Naive thymus-derived CD4-positive, alpha-beta T cell (primary cell): ENCODE measurements around the gene LRRC61. TPM values are rescaled to one million over a fixed set of nuclear protein-coding genes. Genes with fewer than 3 reads are reported as not detected.
A peak's percentile ranks its signal among the peaks of the same experiment; 100 is the strongest.
"Not testable (repeated sequence)": the region's sequence is repeated elsewhere in the genome, so short reads cannot be mapped to it uniquely, and the experiment has no call there.

Experiments used
- ATAC-seq: fragments of 150-1000 bp; cut with Tn5 transposase; 2 replicates; pipeline ENCODE4 v1.10.0; 2021; ENCODE audit warnings: mild to moderate bottlenecking, moderate library complexity
- CTCF ChIA-PET: fragments of 350-600 bp; sonication (Branson Sonifier 250); formaldehyde crosslinking; loops from one replicate; lab custom pipeline; 2021; ENCODE audit warnings: antibody characterized with exemption; lab: Charles Lee
- POLR2A ChIA-PET: fragments of 350-600 bp; sonication (Branson Sonifier 250); formaldehyde crosslinking; loops from one replicate; lab custom pipeline; 2021; ENCODE audit warnings: antibody characterized with exemption, inconsistent platforms; lab: Charles Lee
- DNase-seq, 9 donors: peaks; one replicate each; pipeline versions ENCODE4 v3.0.0 to v3.0.0-alpha.2; 2020 to 2022; ENCODE audit warnings: mixed read lengths in 1 of 9
- H3K27ac ChIP-seq: one replicate; pipeline ENCODE4 v1.7.0; 2013; ENCODE audit warnings: mild to moderate bottlenecking, low read depth, low read length, moderate library complexity
- H3K27me3 ChIP-seq, 2 donors: one replicate each; pipeline ENCODE4 v1.7.0; 2013; ENCODE audit warnings: low read length in 2 of 2, mild to moderate bottlenecking in 2 of 2, moderate library complexity in 2 of 2; ENCODE audit not compliant: control insufficient read depth in 2 of 2, insufficient read depth in 2 of 2
- H3K36me3 ChIP-seq, 3 experiments: 1 replicate in 2 of 3; 2 replicates in 1 of 3; pipeline ENCODE4 v1.7.0; 2013; ENCODE audit warnings: low read length in 3 of 3, mild to moderate bottlenecking in 3 of 3, moderate library complexity in 1 of 3; ENCODE audit not compliant: insufficient read depth in 3 of 3, control insufficient read depth in 2 of 3
- H3K4me1 ChIP-seq, 2 donors: one replicate each; pipeline ENCODE4 v1.7.0; 2013; ENCODE audit warnings: low read length in 2 of 2, mild to moderate bottlenecking in 2 of 2, moderate library complexity in 1 of 2; ENCODE audit not compliant: control insufficient read depth in 2 of 2, insufficient read depth in 2 of 2
- H3K4me3 ChIP-seq: 2 replicates; pipeline ENCODE4 v1.7.0; 2013; ENCODE audit warnings: mild to moderate bottlenecking, low read length
- H3K9me3 ChIP-seq, 3 experiments: 1 replicate in 2 of 3; 2 replicates in 1 of 3; pipeline ENCODE4 v1.7.0; 2013; ENCODE audit warnings: low read length in 3 of 3; ENCODE audit not compliant: control insufficient read depth in 2 of 3
- H3K27ac Mint-ChIP-seq, 9 donors: one replicate each; pipeline ENCODE4 v1.8.0; 2020 to 2022; ENCODE audit warnings: mixed read lengths in 9 of 9, mild to moderate bottlenecking in 8 of 9, moderate library complexity in 5 of 9, inconsistent platforms in 2 of 9
- H3K27me3 Mint-ChIP-seq, 5 donors: one replicate each; pipeline ENCODE4 v1.8.0; 2021 to 2022; ENCODE audit warnings: mixed read lengths in 5 of 5, mild to moderate bottlenecking in 1 of 5
- H3K36me3 Mint-ChIP-seq, 5 donors: one replicate each; pipeline ENCODE4 v1.8.0; 2020 to 2022; ENCODE audit warnings: mixed read lengths in 5 of 5, mild to moderate bottlenecking in 3 of 5, inconsistent platforms in 1 of 5
- H3K4me1 Mint-ChIP-seq, 7 donors: one replicate each; pipeline ENCODE4 v1.8.0; 2020 to 2022; ENCODE audit warnings: mixed read lengths in 7 of 7, mild to moderate bottlenecking in 3 of 7, inconsistent platforms in 1 of 7
- H3K4me3 Mint-ChIP-seq, 10 donors: one replicate each; pipeline ENCODE4 v1.8.0; 2020 to 2022; ENCODE audit warnings: mild to moderate bottlenecking in 10 of 10, mixed read lengths in 10 of 10, moderate library complexity in 6 of 10, inconsistent platforms in 2 of 10
- H3K9me3 Mint-ChIP-seq, 11 donors: one replicate each; pipeline ENCODE4 v1.8.0; 2020 to 2022; ENCODE audit warnings: mixed read lengths in 11 of 11, mild to moderate bottlenecking in 4 of 11, inconsistent platforms in 1 of 11, moderate library complexity in 1 of 11
- intact Hi-C, 2 donors: fragments of 100-400 bp; cut with micrococcal nuclease; formaldehyde crosslinking; loops; one replicate each; pipeline ENCODE4 v1.15.1; 2023
- polyA plus RNA-seq, 2 donors: library from polyadenylated mRNA; unstranded; fragments of 300-500 nt; fragmentation: Illumina TruSeq; gene quantifications; one replicate each; pipeline ENCODE4 v1.2.3, GENCODE V29; 2021
- total RNA-seq, 6 experiments: library from RNA in 5 of 6; stranded (reverse) in 5 of 6; gene quantifications; 1 replicate in 5 of 6; 2 replicates in 1 of 6; pipeline ENCODE4 v1.2.3 and lab custom pipeline; 2021 to 2026

The LRRC61 gene
- total and polyA plus RNA-seq, 7 experiments from 2014 or later: 8.3 to 30.0 (median 13.8) TPM

- Mint-ChIP-seq H3K4me1 (peaks cover 8 to 24% (median 16%) of the 10 kb centered on the region in 7 donors), H3K27ac (no peak overlapping the region), H3K27me3 (no peaks in the 10 kb centered on the region), H3K9me3 (no peaks in the 10 kb centered on the region), H3K36me3 (peaks cover 0 to 8% (median 0%) of the 10 kb centered on the region in 5 donors), H3K4me3 (no peak overlapping the region)
- Histone ChIP-seq H3K9me3 (no peaks in the 10 kb centered on the region), H3K4me3 (no peak overlapping the region), H3K4me1 (peaks cover 4 to 5% of the 10 kb centered on the region in 2 donors), H3K27ac (no peak overlapping the region), H3K36me3 (peaks cover 0 to 4% (median 0%) of the 10 kb centered on the region in 3 experiments), H3K27me3 (no peaks in the 10 kb centered on the region)
- CTCF ChIA-PET: no interaction called here
- DNase-seq (no peak), ATAC-seq (no peak)
- POLR2A ChIA-PET: interaction anchor here (0.9 to 2.7 kb wide), 2 partner anchors 22 to 78 kb away, joined by 3 to 10 read pairs; a partner anchor contains a TSS
- intact Hi-C loops: no loop called here
Measured at GRCh38 chr7:150384406-150385301, 61.5 kb downstream of the LRRC61 start.

GRCh38 chr7:150385302-150385723 is 62.2 kb downstream of the LRRC61 start:
- Mint-ChIP-seq H3K36me3 (peaks cover 0 to 8% (median 0%) of the 10 kb centered on the region in 5 donors), H3K4me1 (peaks cover 2 to 18% (median 10%) of the 10 kb centered on the region in 7 donors), H3K27me3 (no peaks in the 10 kb centered on the region), H3K9me3 (no peaks in the 10 kb centered on the region), H3K4me3 (peak overlapping the region in 1 of 10 donors; percentile 29), H3K27ac (no peak overlapping the region)
- H3K9me3 ChIP-seq: no peaks in the 10 kb centered on the region
- DNase-seq (no peak), ATAC-seq (no peak)
- H3K27ac ChIP-seq: no peak overlapping the region
- no peak overlapping the region for H3K4me3 ChIP-seq
- H3K27me3 ChIP-seq: no peaks in the 10 kb centered on the region
- intact Hi-C loops: no loop called here
- H3K36me3 ChIP-seq: peaks cover 0 to 4% (median 0%) of the 10 kb centered on the region in 3 experiments
- POLR2A ChIA-PET: interaction anchor here (0.9 to 2.7 kb wide), 2 partner anchors 21 to 78 kb away, joined by 3 to 10 read pairs; a partner anchor contains a TSS
- CTCF ChIA-PET: interaction anchor here (0.9 kb wide), 1 partner anchor 12 kb away, joined by 3 read pairs; no protein-coding TSS in a partner anchor
- no peaks in the 10 kb centered on the region for H3K4me1 ChIP-seq

- H3K4me3 ChIP-seq, intact Hi-C loops, H3K4me1 ChIP-seq, H3K4me3 Mint-ChIP-seq, H3K27me3 ChIP-seq, H3K27ac ChIP-seq, H3K9me3 Mint-ChIP-seq, H3K27me3 Mint-ChIP-seq, DNase-seq, H3K27ac Mint-ChIP-seq, ATAC-seq, H3K9me3 ChIP-seq, H3K36me3 ChIP-seq: not testable (repeated sequence)
- peaks cover 0 to 12% (median 5%) of the 10 kb centered on the region in 7 donors for H3K4me1 Mint-ChIP-seq
- peaks cover 0 to 12% (median 3%) of the 10 kb centered on the region in 5 donors for H3K36me3 Mint-ChIP-seq
- ChIA-PET POLR2A (interaction anchor here (0.5 to 2.7 kb wide), 3 partner anchors 21 to 77 kb away, joined by 3 to 10 read pairs (median 3); a partner anchor contains a TSS), CTCF (interaction anchor here (0.9 kb wide), 1 partner anchor 11 kb away, joined by 3 read pairs; no protein-coding TSS in a partner anchor)
Measured at GRCh38 chr7:150385884-150386283, 62.7 kb downstream of the LRRC61 start.

Other genes with a start within 250 kb of the LRRC61 start
- 10 to 100 TPM in 3 of 5 experiments, 1 to 10 TPM in 2; 7.0 to 13.2 (median 10.6) TPM for gene ACTR3C, start 190 bp downstream of the LRRC61 start, total RNA-seq
- gene ACTR3C, start 190 bp downstream of the LRRC61 start, polyA plus RNA-seq: 1 to 10 TPM; 4.8 to 6.2 TPM
- gene RARRES2, start 18.3 kb downstream of the LRRC61 start, total RNA-seq: under 1 TPM in 1 of 5 experiments, not detected in 4; 0.38 TPM
- not detected for gene RARRES2, start 18.3 kb downstream of the LRRC61 start, polyA plus RNA-seq
- 100 to 1,000 TPM in 1 of 5 experiments, 10 to 100 TPM in 4; 68.5 to 103 (median 79.7) TPM for gene REPIN1, start 45.5 kb downstream of the LRRC61 start, total RNA-seq
- 10 to 100 TPM; 46.7 to 77.0 TPM for gene REPIN1, start 45.5 kb downstream of the LRRC61 start, polyA plus RNA-seq
- gene ZNF775, start 56.0 kb downstream of the LRRC61 start, total RNA-seq: 1 to 10 TPM; 1.1 to 5.7 (median 4.3) TPM
- 1 to 10 TPM; 3.3 to 7.4 TPM for gene ZNF775, start 56.0 kb downstream of the LRRC61 start, polyA plus RNA-seq
- gene GIMAP8, start 127.3 kb downstream of the LRRC61 start, total RNA-seq: 10 to 100 TPM; 13.8 to 69.7 (median 52.5) TPM
- 10 to 100 TPM; 26.0 to 56.5 TPM for gene GIMAP8, start 127.3 kb downstream of the LRRC61 start, polyA plus RNA-seq
- 100 to 1,000 TPM in 3 of 5 experiments, 10 to 100 TPM in 2; 66.3 to 555 (median 321) TPM for gene GIMAP7, start 191.5 kb downstream of the LRRC61 start, total RNA-seq
- gene GIMAP7, start 191.5 kb downstream of the LRRC61 start, polyA plus RNA-seq: 1,000 to 10,000 TPM in 1 of 2 donors, 100 to 1,000 TPM in 1; 772 to 1,293 TPM
- gene GIMAP4, start 244.0 kb downstream of the LRRC61 start, total RNA-seq: 100 to 1,000 TPM in 4 of 5 experiments, 10 to 100 TPM in 1; 74.9 to 413 (median 406) TPM
- 100 to 1,000 TPM; 405 to 762 TPM for gene GIMAP4, start 244.0 kb downstream of the LRRC61 start, polyA plus RNA-seq